Measurements from ENCODE around the gene MYO3B.

The MYO3B gene

GRCh38 chr2:170163411-170164065, 14.4 kb upstream of the MYO3B start:
- no peak for DNase-seq (ENCODE audit: low read depth in 2 of 2)

DNA sequence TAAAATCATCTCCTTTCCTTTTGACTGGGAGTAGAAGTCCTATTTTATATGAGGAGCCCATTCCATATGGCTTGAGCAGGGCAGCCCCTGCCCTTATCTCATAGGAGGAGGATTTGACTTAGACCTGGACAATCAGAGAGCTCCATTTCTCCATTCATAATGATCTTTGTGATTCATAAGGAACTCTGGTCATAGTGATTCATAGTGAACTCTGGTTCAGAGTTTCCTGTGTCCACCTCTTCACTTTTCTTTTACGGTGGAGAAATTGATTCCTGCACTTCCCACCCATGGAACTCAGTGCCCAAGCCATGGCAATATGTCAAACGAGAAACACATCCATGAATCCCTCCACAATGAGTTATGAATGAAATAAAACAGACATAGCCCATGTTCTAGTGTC, 12.8 kb upstream of the MYO3B start:
- no peak for DNase-seq (ENCODE audit: low read depth in 2 of 2)

DNA sequence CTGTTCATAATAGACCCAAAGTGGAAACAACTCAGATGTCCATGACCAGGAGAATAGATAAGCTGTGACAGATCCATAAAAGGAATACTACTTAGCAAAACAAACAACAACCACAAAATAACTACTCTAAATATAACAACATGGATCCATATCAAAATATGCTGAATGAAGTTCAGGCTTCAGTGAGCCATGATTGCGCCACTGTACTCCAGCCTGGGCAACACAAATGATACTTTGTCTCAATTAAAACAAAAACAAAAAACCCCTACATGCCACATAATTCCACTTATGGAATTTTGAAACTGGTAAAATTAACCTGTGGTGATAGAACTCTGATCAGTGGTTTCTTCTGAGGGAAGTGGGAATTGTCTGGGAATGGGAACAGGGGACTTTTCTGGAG, 11.2 kb upstream of the MYO3B start:
- DNase-seq (ENCODE audit: low read depth in 2 of 2) = no peak

GRCh38 chr2:170170281-170171040, 7.5 kb upstream of the MYO3B start:
- no peak for DNase-seq (ENCODE audit: low read depth in 2 of 2)

GRCh38 chr2:170176212-170176611, 1.7 kb upstream of the MYO3B start:
- no peak for DNase-seq (ENCODE audit: low read depth in 2 of 2)

DNA sequence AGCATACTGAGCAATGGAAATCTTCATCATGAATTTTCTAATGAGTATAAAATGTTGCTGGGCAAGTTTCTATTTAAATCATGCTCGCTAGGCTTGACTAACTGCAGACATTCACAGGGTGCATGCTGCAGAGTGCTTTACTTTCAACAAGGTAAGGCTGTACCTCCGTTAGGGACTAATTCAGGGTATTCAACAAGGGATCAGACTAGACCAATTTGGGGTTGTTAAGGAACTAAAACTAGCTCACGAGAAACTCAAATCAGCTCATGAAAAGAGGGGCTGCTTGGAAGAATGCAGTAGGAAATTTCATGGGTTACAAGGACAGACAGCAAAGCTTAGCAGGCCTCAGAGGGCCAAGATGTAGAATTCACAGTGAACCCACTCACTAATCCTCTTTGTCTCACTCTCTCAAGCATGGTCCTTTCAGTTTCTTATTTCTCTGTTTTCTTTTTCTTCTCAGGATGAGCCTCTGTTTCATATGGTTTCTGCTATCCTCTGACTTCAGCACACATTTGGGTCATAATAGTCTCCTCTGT, 2.2 kb downstream of the MYO3B start:
- no peak for DNase-seq (ENCODE audit: low read depth in 2 of 2)

- no peak for DNase-seq (ENCODE audit: low read depth in 2 of 2)
These were observed 3.7 kb downstream of the MYO3B start for GRCh38 chr2:170181602-170182001.

GRCh38 chr2:170185319-170185718, 7.4 kb downstream of the MYO3B start:
- DNase-seq (ENCODE audit: low read depth in 2 of 2) = no peak

DNA sequence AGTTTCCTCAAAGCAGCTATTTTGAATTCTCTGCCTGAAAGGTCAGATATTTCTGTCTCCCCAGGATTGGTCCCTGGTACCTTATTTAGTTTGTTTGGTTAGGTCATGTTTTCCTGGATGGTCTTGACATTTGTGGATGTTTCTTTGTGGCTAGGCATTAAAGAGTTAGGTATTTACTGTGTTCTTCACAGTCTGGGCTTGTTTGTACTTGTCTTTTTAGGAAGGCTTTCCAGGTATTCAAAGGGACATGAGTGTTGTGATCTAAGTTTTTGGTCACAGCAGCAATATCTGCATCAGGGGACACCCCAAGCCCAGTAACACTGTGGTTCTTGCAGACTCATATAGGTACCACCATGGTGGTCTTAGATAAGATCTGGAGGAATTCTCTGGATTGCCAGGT, 11.8 kb downstream of the MYO3B start:
- DNase-seq (ENCODE audit: low read depth in 2 of 2) = no peak

- DNase-seq (ENCODE audit: low read depth in 2 of 2) = no peak
These were observed 12.2 kb downstream of the MYO3B start for GRCh38 chr2:170190172-170190571.

GRCh38 chr2:170191166-170191866, 13.4 kb downstream of the MYO3B start:
- no peak for DNase-seq (ENCODE audit: low read depth in 2 of 2)

DNA sequence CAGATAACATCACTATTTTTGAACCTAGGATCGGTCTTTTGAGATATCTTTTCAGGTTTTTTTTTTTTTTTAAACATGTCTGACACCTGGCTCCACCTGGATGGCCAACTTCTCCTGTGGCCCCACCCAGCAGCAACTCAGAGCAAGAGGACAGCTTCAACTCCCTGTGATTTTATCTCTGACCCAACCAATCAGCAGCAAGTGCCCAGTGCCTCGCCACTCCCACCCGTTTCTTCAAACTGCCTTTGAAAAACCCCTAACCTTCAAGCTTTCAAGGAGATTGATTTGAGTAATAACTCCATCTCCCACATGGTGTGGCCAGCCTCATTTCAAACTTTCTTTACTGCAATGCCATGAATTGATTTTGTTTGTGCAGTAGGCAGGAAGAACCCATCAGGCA, 19.0 kb downstream of the MYO3B start:
- no peak for DNase-seq (ENCODE audit: low read depth in 2 of 2)

- DNase-seq (ENCODE audit: low read depth in 2 of 2) = no peak
These were observed 23.3 kb downstream of the MYO3B start for GRCh38 chr2:170201275-170201674.

DNA sequence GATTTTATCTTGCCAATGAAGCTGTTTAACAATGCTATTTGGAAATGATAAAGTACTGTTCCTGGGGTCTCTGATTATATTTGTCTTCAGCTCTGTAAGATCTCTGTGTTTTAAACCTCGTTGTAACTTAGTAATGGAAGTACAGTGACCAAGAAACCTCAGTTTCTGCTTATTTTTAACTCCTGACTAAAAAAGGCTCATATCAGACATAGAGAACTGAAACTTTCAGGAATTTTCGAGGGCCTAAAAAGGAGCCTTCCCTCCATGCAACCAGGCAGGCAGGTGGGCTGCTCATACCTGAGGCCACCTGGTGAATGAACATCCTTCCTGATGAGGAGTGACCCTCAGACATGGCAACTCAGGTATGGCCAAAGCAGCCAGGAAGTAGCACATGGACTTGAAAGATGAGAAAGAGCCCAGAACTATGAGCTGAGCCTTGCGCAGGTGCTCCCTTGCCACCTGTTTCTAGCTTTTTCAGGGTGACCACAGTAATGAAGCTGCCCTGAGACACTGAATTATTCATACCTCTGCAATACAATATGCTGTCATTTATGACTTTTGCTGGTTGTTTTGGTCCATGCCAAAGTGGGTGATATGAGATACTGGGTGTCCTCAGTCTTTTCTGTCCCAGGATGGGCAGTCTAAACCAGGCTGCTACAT, 23.9 kb downstream of the MYO3B start:
- no peak for DNase-seq (ENCODE audit: low read depth in 2 of 2)

DNA sequence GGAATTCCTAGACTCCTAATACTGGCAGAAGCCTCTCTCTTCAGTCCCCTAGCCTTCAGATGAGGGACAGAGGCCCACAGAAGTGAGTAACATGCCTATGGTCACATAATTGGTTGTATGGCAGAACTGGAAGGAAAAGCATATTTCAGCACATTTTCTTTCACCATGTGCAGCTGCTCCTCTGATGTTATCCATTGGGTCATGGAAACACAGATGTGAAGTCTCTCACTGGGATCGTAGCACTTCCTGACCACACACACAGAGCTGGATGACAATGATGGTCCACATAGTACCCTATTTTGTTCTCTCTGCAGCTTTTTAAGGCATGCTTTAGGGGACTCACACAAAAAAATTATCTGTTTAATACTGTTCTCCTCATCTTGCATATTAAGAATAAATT, 24.5 kb downstream of the MYO3B start:
- DNase-seq (ENCODE audit: low read depth in 2 of 2) = no peak

DNA sequence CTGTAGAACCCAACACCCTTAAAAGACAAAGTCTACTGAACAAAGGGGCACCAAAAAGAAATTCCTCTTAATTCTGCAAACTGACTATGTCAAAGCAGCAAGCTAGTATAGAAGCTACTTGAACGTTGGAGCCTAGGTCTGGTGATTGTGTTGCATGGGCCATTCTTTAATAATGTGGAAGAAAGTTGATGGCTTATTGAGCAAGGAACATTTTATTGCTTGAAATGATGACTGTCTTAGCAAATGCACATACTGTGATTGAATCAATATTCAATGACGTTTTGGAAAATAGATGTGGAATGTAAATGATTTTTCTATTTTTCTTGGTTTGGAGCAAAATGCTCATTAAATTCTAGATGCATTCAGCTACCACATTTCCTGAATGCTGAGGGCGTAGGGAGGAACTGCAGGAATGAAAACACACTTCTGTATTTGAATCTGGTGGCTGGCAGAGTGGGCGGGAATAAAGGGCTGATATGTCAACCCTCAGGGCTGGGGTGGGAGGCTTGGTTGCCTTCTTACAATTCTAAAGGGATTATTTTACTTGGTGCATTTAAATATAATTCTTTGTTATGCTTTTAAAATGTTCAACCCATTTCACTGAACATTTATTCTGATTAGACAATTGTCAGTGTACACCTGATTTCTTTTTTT, 26.5 kb downstream of the MYO3B start:
- no peak for DNase-seq (ENCODE audit: low read depth in 2 of 2)

DNA sequence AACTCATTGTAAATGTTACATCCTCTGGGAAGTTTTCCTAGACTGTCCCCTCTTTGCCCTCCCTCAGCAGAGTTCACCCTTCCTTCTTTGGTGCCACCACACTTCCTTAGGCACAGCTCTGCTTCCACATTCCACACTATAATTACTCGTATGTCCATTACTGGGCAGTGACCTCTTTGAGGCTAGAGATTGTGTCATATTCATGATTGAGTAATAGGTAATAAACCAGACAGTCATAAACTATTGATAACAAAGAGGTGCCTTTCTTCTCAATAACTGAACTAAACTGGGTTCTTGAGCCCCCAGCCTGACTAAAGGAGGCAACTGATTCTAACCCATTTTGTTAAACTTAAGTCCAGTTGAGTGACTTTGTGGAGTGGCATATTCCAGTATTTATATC, 28.3 kb downstream of the MYO3B start:
- no peak for DNase-seq (ENCODE audit: low read depth in 2 of 2)

DNA sequence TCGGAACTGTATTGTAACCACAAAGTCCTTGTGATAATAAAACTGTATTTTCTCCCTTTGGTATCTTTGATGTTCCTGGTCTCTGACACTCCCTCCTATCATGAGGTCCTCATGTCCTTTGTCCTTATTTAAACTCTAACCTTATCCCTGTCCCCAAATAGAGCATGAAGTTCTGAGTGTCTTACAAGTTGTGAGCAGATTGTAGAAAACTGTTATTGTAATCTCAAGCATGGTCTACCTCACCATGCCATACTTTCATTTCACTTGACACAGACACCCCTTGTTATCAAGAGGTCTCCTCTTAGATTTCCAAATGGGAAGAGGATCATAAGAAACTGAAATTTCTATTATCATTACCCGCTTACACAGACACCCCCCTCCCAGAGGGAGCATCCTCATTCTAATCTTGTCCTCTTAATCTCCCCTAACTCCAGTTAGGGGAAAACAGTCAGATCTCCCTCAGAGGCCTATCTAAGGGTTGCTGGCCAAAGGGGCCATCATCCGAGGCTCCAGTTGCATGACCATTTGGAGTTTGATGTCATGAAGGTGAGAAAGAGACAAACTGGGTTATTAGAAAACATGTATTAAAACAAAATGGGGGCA, 29.0 kb downstream of the MYO3B start:
- DNase-seq (ENCODE audit: low read depth in 2 of 2) = no peak

- DNase-seq (ENCODE audit: low read depth in 2 of 2) = no peak
These were observed 30.0 kb downstream of the MYO3B start for GRCh38 chr2:170207901-170208300.

GRCh38 chr2:170208967-170209366, 31.0 kb downstream of the MYO3B start:
- no peak for DNase-seq (ENCODE audit: low read depth in 2 of 2)

DNA sequence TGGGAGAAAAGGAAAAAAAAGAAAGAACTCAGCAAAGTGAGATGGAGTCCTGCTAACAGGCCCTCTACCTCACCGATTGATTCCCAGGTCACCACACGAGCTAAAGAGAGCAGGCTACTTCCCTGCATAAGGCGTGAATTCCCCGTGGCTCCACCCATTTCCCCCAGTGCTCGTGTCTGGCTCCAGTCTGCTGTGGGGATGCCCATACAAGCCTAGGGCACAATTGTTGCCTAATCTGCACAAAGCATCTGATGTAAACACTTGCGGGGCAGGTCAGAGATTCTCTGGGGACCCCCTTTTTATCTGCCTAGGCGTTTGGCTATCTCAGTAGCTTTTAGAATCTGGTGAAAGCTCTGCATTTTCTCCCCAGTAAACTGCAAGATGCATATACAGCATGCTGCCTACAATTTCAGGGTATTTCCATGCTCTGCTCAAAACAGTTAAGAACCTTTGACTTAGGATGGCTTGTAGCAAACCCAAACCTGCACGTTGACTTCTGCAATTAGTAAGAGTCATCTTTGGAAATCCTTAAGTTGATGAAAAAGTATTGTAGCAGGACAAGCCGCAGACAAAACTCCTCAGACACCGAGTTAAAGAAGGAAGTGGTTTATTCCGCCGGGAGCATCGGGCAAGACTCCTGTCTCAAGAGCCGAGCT, 34.8 kb downstream of the MYO3B start:
- no peak for DNase-seq (ENCODE audit: low read depth in 2 of 2)
